GM12873 (cell line): ENCODE data around the gene TBC1D32.
A peak's percentile ranks its signal among the peaks of the same experiment; 100 is the strongest.

ENCODE experiments used
- CTCF ChIP-seq: IDR thresholded peaks from 2 replicates; pipeline ENCODE4 v1.5.1; 2012; ENCODE audit warnings: low read depth, mild to moderate bottlenecking, moderate library complexity, low read length, control low read depth; ENCODE audit not compliant: insufficient read depth; ENCODE audit errors: missing control alignments

TBC1D32 gene

GRCh38 chr6:121314381-121315112, 19.7 kb downstream of the TBC1D32 start:
- TF ChIP-seq CTCF, result no peak

GRCh38 chr6:121310495-121310894, 23.8 kb downstream of the TBC1D32 start:
- no peak for TF ChIP-seq CTCF

- no peak for TF ChIP-seq CTCF
Measured at GRCh38 chr6:121309768-121310469, 24.4 kb downstream of the TBC1D32 start.

GRCh38 chr6:121305957-121306607, 28.2 kb downstream of the TBC1D32 start:
- TF ChIP-seq CTCF, result peak; percentile 59

- TF ChIP-seq CTCF, result no peak
Measured at GRCh38 chr6:121302882-121303281, 31.4 kb downstream of the TBC1D32 start.

GRCh38 chr6:121297694-121298093, 36.6 kb downstream of the TBC1D32 start:
- TF ChIP-seq CTCF, result no peak

GRCh38 chr6:121285041-121285440, 49.2 kb downstream of the TBC1D32 start:
- no peak for TF ChIP-seq CTCF
